Adrenal gland (tissue), 12 donors: Measurements from ENCODE around the gene ZCWPW1. TPM values are rescaled to one million over a fixed set of nuclear protein-coding genes. Genes with fewer than 3 reads are reported as not detected.

Experiments used
- DNase-seq, 7 donors: peaks; one replicate each; pipeline ENCODE4 v3.0.0-alpha.2; 2019 to 2020
- H3K27ac ChIP-seq, 5 donors: fragments of 200-600 bp; sonication (generic) in 4 of 5; 1 replicate in 3 of 5; 2 replicates in 2 of 5; pipeline versions ENCODE4 v1.5.1 to v1.8.0; 2016 to 2020; ENCODE audit warnings: mild to moderate bottlenecking in 1 of 5
- H3K27me3 ChIP-seq: fragments of 200-600 bp; 2 replicates; pipeline ENCODE4 v1.8.0; 2021
- H3K36me3 ChIP-seq, 2 donors: fragments of 200-600 bp; replicated peaks in 1 of 2; 1 replicate in 1 of 2; 2 replicates in 1 of 2; pipeline versions ENCODE4 v1.5.1 to v1.8.0; 2018 to 2022
- H3K4me1 ChIP-seq, 2 donors: fragments of 200-600 bp; replicated peaks in 1 of 2; 1 replicate in 1 of 2; 2 replicates in 1 of 2; pipeline versions ENCODE4 v1.5.1 to v1.8.0; 2018 to 2021
- H3K4me3 ChIP-seq, 4 donors: fragments of 200-600 bp; sonication (generic) in 3 of 4; one replicate each; pipeline ENCODE4 v1.5.1; 2016 to 2018
- H3K9me3 ChIP-seq, 3 donors: fragments of 200-600 bp; sonication (generic) in 1 of 3; replicated peaks in 1 of 3; 1 replicate in 2 of 3; 2 replicates in 1 of 3; pipeline versions ENCODE4 v1.5.1 to v1.8.0; 2016 to 2021
- POLR2A ChIP-seq, 2 donors: fragments of 450-650 bp; IDR thresholded peaks; one replicate each; pipeline ENCODE4 v1.6.1; 2017; ENCODE audit warnings: antibody characterized with exemption in 2 of 2, mild to moderate bottlenecking in 2 of 2, moderate library complexity in 1 of 2
- WGBS, 4 donors: extraction: QIAGEN DNeasy Blood & Tissue Kit in 2 of 4; methylation state at CpG; one replicate each; pipeline versions ENCODE4 v1.1.5 to v1.1.7; 2013 to 2017; 5-methylcytosine and 5-hydroxymethylcytosine counted together
- intact Hi-C, 2 donors: fragments of 100-400 bp; cut with DNase I; formaldehyde crosslinking; loops; one replicate each; pipeline versions ENCODE4 v1.14.1 to v1.15.0; 2022 to 2023
- polyA plus RNA-seq, 3 donors: library from polyadenylated mRNA; stranded (reverse); fragments of 200-250 nt in 2 of 3; fragments of 350-450 nt in 1 of 3; fragmentation: Illumina TruSeq in 1 of 3; extraction: RNeasy Lipid Tissue Mini Kit (QIAGEN cat#74804) in 1 of 3; gene quantifications; one replicate each; pipeline ENCODE4 v1.2.3, GENCODE V29; 2013 to 2014
- total RNA-seq, 9 donors: library from RNA; depleted of rRNA in 4 of 9; stranded (reverse); fragments of >200 nt in 4 of 9; fragments of 120-200 nt in 1 of 9; fragmentation: NEBNext Ultra II Directional in 1 of 9; extraction: Animal tissue kit (Norgen Biotek cat#: 25700) in 1 of 9; gene quantifications; one replicate each; pipeline versions ENCODE4 v1.1.0 to v1.2.4, GENCODE V29; 2013 to 2023
- TF ChIP-seq, protein P1 (sequence below), 6 experiments: fragments of 450-650 bp in 4 of 6; fragments of 200-600 bp in 2 of 6; sonication (generic) in 1 of 6; IDR thresholded peaks; 1 replicate in 5 of 6; 2 replicates in 1 of 6; pipeline versions ENCODE4 v1.5.1 to v1.8.0; 2016 to 2021; ENCODE audit warnings: antibody characterized with exemption in 6 of 6, mild to moderate bottlenecking in 2 of 6, moderate library complexity in 1 of 6
- donor health status: healthy with polysubstance abuse.
- donor health status: Bipolar disorder and iron deficiency.
- donor health status: DM: yes; HTN: yes; CAD: no.
- donor health status: DM: no; HTN: no; CAD: no.
- donor health status: DM: no; HTN: no; CAD: no.
- donor health status: DM: yes; HTN: yes; CAD: no.

The ZCWPW1 gene
- total and polyA plus RNA-seq, 12 donors: 1.0 to 20.2 (median 4.7) TPM

DNA sequence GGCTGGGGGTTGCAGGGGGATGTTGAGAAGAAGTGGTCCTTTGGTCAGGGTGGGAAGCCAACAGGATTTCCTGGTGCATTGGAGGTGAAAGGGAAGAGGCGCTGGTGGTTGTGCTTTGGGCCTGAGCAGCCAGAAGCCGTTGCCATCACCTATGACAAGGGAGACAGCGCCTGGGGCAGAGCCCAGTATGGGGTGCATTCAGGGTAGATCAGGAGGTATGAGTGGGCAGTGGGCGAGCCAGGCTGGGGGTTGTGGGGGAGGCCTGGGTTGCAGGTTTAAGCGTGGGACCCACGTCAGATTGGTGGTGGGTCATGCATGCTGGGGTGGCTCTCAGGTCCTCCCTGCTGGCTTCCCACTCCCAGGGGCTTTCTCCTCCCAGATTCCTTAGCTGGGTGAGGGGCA, 76.8 kb downstream of the ZCWPW1 start:
- WGBS, 4 donors: 76 to 95% (median 89%) methylated on average over 5 to 6 of the region's 6 CpGs
- Histone ChIP-seq H3K36me3 (peaks cover 0 to 91% of the 10 kb centered on the region in 2 donors), H3K4me1 (no peaks in the 10 kb centered on the region), H3K27ac (no peak overlapping the region), H3K4me3 (no peak overlapping the region), H3K9me3 (no peaks in the 10 kb centered on the region), H3K27me3 (no peaks in the 10 kb centered on the region)
- TF ChIP-seq, protein P1, sequence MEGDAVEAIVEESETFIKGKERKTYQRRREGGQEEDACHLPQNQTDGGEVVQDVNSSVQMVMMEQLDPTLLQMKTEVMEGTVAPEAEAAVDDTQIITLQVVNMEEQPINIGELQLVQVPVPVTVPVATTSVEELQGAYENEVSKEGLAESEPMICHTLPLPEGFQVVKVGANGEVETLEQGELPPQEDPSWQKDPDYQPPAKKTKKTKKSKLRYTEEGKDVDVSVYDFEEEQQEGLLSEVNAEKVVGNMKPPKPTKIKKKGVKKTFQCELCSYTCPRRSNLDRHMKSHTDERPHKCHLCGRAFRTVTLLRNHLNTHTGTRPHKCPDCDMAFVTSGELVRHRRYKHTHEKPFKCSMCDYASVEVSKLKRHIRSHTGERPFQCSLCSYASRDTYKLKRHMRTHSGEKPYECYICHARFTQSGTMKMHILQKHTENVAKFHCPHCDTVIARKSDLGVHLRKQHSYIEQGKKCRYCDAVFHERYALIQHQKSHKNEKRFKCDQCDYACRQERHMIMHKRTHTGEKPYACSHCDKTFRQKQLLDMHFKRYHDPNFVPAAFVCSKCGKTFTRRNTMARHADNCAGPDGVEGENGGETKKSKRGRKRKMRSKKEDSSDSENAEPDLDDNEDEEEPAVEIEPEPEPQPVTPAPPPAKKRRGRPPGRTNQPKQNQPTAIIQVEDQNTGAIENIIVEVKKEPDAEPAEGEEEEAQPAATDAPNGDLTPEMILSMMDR (IDR thresholded peaks at IDR 0.05): no peak
- no peak for TF ChIP-seq POLR2A (IDR thresholded peaks at IDR 0.05)
- DNase-seq: peak in 1 of 7 donors; percentile 49
- intact Hi-C loops: loop anchor here in 1 of 2 donors (10.0 kb wide), 1 partner anchor 63 kb away; no protein-coding TSS in a partner anchor

Other genes starting within 250 kb of the ZCWPW1 start
- 1 to 10 TPM in 3 of 9 donors, under 1 TPM in 5, not detected in 1; 0.21 to 1.8 (median 0.56) TPM for gene PVRIG, start 208.8 kb downstream of the ZCWPW1 start, total RNA-seq
- under 1 TPM in 2 of 3 donors, not detected in 1; 0.34 to 0.56 TPM for gene PVRIG, start 208.8 kb downstream of the ZCWPW1 start, polyA plus RNA-seq
- not detected for gene SPDYE3, start 121.0 kb downstream of the ZCWPW1 start, total RNA-seq
- gene SPDYE3, start 121.0 kb downstream of the ZCWPW1 start, polyA plus RNA-seq: under 1 TPM in 1 of 3 donors, not detected in 2; 0.16 TPM
- 100 to 1,000 TPM in 1 of 9 donors, 10 to 100 TPM in 7, 1 to 10 TPM in 1; 8.7 to 115 (median 28.1) TPM for gene PILRB, start 70.6 kb downstream of the ZCWPW1 start, total RNA-seq
- gene PILRB, start 70.6 kb downstream of the ZCWPW1 start, polyA plus RNA-seq: 100 to 1,000 TPM in 2 of 3 donors, 10 to 100 TPM in 1; 10.4 to 403 (median 296) TPM
- gene PILRA, start 55.2 kb downstream of the ZCWPW1 start, total RNA-seq: 10 to 100 TPM in 5 of 9 donors, 1 to 10 TPM in 4; 3.2 to 18.9 (median 12.2) TPM
- 10 to 100 TPM in 2 of 3 donors, 1 to 10 TPM in 1; 5.1 to 17.3 (median 11.9) TPM for gene PILRA, start 55.2 kb downstream of the ZCWPW1 start, polyA plus RNA-seq
- gene MEPCE, start 1.1 kb upstream of the ZCWPW1 start, total RNA-seq: 10 to 100 TPM; 24.8 to 76.8 (median 52.0) TPM
- 10 to 100 TPM; 36.7 to 54.6 (median 47.9) TPM for gene MEPCE, start 1.1 kb upstream of the ZCWPW1 start, polyA plus RNA-seq
- 10 to 100 TPM; 29.9 to 64.9 (median 50.4) TPM for gene PPP1R35, start 7.8 kb upstream of the ZCWPW1 start, total RNA-seq
- gene PPP1R35, start 7.8 kb upstream of the ZCWPW1 start, polyA plus RNA-seq: 100 to 1,000 TPM in 2 of 3 donors, 1 to 10 TPM in 1; 8.5 to 283 (median 231) TPM
- under 1 TPM in 4 of 9 donors, not detected in 5; 0.36 to 0.78 (median 0.49) TPM for gene SPACDR, start 35.6 kb upstream of the ZCWPW1 start, total RNA-seq
- gene SPACDR, start 35.6 kb upstream of the ZCWPW1 start, polyA plus RNA-seq: 1 to 10 TPM in 2 of 3 donors, not detected in 1; 1.2 to 2.9 TPM
- 10 to 100 TPM; 22.1 to 96.1 (median 58.6) TPM for gene TSC22D4, start 50.5 kb upstream of the ZCWPW1 start, total RNA-seq
- 10 to 100 TPM; 11.2 to 80.5 (median 73.6) TPM for gene TSC22D4, start 50.5 kb upstream of the ZCWPW1 start, polyA plus RNA-seq
- gene NYAP1, start 55.2 kb upstream of the ZCWPW1 start, total RNA-seq: 1 to 10 TPM in 8 of 9 donors, not detected in 1; 1.4 to 3.6 (median 3.3) TPM
- gene NYAP1, start 55.2 kb upstream of the ZCWPW1 start, polyA plus RNA-seq: 10 to 100 TPM in 1 of 3 donors, 1 to 10 TPM in 1, under 1 TPM in 1; 0.79 to 26.1 (median 2.8) TPM
- 100 to 1,000 TPM in 6 of 9 donors, 10 to 100 TPM in 3; 17.1 to 175 (median 142) TPM for gene AGFG2, start 110.5 kb upstream of the ZCWPW1 start, total RNA-seq
- gene AGFG2, start 110.5 kb upstream of the ZCWPW1 start, polyA plus RNA-seq: 10 to 100 TPM; 14.0 to 61.5 (median 30.9) TPM
- 1 to 10 TPM in 3 of 9 donors, under 1 TPM in 3, not detected in 3; 0.67 to 5.1 (median 1.2) TPM for gene SAP25, start 145.2 kb upstream of the ZCWPW1 start, total RNA-seq
- gene SAP25, start 145.2 kb upstream of the ZCWPW1 start, polyA plus RNA-seq: 10 to 100 TPM in 1 of 3 donors, 1 to 10 TPM in 1, not detected in 1; 3.6 to 11.3 TPM
- gene LRCH4, start 157.4 kb upstream of the ZCWPW1 start, total RNA-seq: 100 to 1,000 TPM in 1 of 9 donors, 10 to 100 TPM in 8; 10.4 to 128 (median 59.4) TPM
- gene LRCH4, start 157.4 kb upstream of the ZCWPW1 start, polyA plus RNA-seq: 100 to 1,000 TPM in 2 of 3 donors, 10 to 100 TPM in 1; 15.0 to 235 (median 109) TPM
- 1 to 10 TPM in 3 of 9 donors, under 1 TPM in 4, not detected in 2; 0.24 to 1.4 (median 0.69) TPM for gene FBXO24, start 157.6 kb upstream of the ZCWPW1 start, total RNA-seq
- gene FBXO24, start 157.6 kb upstream of the ZCWPW1 start, polyA plus RNA-seq: 1 to 10 TPM in 2 of 3 donors, under 1 TPM in 1; 0.16 to 2.8 (median 1.5) TPM
- gene PCOLCE, start 173.7 kb upstream of the ZCWPW1 start, total RNA-seq: 100 to 1,000 TPM in 2 of 9 donors, 10 to 100 TPM in 7; 15.7 to 369 (median 68.1) TPM
- 100 to 1,000 TPM in 2 of 3 donors, 10 to 100 TPM in 1; 21.5 to 222 (median 184) TPM for gene PCOLCE, start 173.7 kb upstream of the ZCWPW1 start, polyA plus RNA-seq
- 10 to 100 TPM; 14.0 to 54.5 (median 35.8) TPM for gene MOSPD3, start 183.8 kb upstream of the ZCWPW1 start, total RNA-seq
- gene MOSPD3, start 183.8 kb upstream of the ZCWPW1 start, polyA plus RNA-seq: 10 to 100 TPM; 27.3 to 51.9 (median 29.6) TPM
- gene TFR2, start 212.8 kb upstream of the ZCWPW1 start, total RNA-seq: 1 to 10 TPM in 5 of 9 donors, under 1 TPM in 4; 0.24 to 6.7 (median 1.4) TPM
- 1 to 10 TPM in 2 of 3 donors, under 1 TPM in 1; 0.88 to 2.1 (median 1.1) TPM for gene TFR2, start 212.8 kb upstream of the ZCWPW1 start, polyA plus RNA-seq
- gene ACTL6B, start 227.7 kb upstream of the ZCWPW1 start, total RNA-seq: 1 to 10 TPM in 4 of 9 donors, not detected in 5; 1.7 to 3.8 (median 2.1) TPM
- 1 to 10 TPM in 2 of 3 donors, under 1 TPM in 1; 0.64 to 5.1 (median 2.5) TPM for gene ACTL6B, start 227.7 kb upstream of the ZCWPW1 start, polyA plus RNA-seq
- gene GNB2, start 245.0 kb upstream of the ZCWPW1 start, total RNA-seq: 100 to 1,000 TPM in 8 of 9 donors, 10 to 100 TPM in 1; 54.1 to 365 (median 279) TPM
- 100 to 1,000 TPM; 105 to 139 (median 105) TPM for gene GNB2, start 245.0 kb upstream of the ZCWPW1 start, polyA plus RNA-seq